NCI-H2081 treated with DMSO at 0.1 percent for 48 hours (cell line): Measurements from ENCODE around the gene RHOF.
"Not testable (repeated sequence)": the region's sequence is repeated elsewhere in the genome, so short reads cannot be mapped to it uniquely, and the experiment has no call there.

ENCODE experiments used
- DNase-seq: peaks from one replicate; lab custom pipeline; 2025; lab: John Stamatoyannopoulos, UW

RHOF gene

DNA sequence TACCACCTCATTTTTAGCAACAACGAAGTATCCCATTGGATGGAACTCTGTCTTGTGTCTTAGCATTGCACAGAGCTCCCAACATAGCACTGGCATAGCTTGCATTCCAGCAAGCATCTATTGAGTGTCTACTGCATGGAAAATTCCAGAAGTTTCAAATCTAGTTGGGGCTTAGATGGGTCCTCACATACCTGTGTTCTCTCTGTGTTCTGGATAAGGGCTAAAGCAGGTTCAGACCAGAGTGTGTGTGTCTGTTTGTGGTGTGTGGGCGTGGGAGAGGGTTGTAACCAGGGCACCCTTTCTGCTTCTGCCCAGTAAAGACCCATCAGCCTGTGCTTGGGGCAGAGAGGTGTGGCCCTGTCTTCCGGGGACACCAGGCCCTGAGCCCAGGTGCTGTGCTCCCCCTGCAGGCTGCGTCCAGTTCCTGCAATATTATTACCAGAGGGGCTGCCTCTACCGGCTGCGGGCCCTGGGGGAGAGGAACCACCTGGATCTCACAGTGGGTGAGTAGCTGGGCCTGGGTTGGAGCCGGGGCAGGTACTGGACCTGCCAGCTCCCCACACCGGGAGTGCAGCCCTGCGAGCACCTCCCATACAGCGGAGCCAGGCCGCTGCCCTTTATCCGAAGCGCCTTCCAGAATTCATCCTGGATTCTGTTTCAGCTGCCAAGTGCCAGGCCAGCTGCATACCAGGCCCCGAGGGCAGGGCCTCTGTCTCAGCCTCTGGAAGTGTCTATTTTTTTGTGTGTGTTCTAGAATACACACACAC, 20.3 kb downstream of the RHOF start:
- no peak for DNase-seq

DNA sequence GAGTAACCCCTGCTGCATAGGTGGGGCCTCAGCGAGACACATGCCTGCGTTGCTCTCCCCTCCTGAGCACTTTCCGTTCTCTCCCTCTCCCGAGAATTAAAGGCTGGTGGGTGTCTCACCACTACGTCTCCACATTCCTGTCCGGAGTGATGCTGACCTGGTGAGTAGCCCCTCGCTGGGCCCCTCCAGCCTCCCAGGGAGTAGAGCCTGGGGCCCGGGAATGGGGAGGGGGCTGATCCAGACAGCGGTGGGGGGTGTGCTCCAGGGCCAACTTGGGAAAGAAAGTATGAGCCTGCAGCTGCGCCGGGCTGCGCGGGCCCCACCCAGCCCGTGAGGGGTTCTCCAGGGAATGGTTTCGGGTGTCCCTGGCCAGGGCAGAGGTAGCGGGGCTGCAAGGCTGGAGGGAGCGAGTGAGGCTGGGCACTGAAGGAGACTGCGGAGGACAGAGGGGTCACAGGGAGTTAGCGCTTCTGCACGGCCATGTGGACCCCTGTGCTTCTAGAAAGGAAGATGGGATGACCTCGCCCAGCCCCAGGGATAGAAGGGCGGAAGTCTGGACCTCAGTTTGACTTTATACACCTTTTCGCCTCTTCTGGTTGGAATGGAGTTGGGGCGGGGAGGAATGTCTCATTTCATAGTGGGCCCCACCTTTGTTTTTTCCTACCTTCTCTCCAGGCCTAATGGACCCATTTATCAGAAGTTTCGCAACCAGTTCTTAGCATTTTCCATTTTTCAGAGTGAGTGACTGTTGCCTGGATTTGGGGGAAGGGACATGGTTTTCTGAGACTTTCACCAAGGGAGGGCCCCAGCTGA, 22.5 kb downstream of the RHOF start:
- DNase-seq, result no peak

- no peak for DNase-seq
Observed at GRCh38 chr12:121770388-121770787, 23.1 kb downstream of the RHOF start.

GRCh38 chr12:121769831-121770301, 23.6 kb downstream of the RHOF start:
- no peak for DNase-seq

- DNase-seq, result no peak
Observed at GRCh38 chr12:121769297-121769830, 24.1 kb downstream of the RHOF start.

DNA sequence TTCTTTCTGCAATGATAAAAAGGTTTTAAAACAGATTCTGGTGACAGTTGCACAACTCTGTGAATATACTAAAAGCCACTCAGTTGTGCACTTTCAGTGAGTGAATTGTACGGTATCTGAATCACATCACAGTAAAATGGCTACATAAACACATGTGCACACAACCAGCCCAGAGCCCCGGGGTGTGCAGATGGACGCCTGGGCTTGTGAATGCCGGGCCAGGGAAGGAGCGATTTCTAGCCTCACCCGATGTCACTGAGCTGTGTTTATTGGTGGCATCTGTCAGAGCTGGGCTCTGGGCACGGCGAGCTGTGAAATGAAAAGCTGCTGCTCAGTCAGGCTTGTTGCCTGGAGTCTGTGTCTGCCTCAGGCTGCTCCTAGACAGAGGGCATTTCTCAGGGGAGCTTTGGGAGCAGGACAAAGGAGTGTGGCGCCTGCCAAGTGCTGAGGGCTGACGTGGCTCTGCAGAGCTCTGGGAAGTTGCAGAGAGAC, 25.9 kb downstream of the RHOF start:
- DNase-seq, result no peak

GRCh38 chr12:121766290-121767039, 27.0 kb downstream of the RHOF start:
- no peak for DNase-seq

DNA sequence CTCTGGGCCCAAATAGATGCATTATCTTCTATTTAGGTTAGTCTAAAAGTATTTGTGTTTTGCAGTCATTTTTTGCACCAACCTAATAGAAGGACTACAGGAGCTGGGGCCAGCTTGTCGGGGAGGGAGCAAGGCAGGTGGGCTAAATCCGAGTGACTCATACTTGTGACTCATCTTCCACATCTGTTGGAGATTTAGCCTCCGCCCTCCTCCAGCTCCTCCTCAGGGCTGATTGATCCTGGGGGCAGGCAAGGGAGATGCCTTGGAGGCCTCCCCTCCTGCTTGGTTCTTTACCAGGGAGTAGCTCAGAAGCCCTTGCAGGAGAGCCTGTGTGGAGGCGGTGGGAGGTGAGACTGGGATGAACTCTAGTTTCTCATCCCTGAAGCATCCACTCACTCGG, 27.9 kb downstream of the RHOF start:
- no peak for DNase-seq

DNA sequence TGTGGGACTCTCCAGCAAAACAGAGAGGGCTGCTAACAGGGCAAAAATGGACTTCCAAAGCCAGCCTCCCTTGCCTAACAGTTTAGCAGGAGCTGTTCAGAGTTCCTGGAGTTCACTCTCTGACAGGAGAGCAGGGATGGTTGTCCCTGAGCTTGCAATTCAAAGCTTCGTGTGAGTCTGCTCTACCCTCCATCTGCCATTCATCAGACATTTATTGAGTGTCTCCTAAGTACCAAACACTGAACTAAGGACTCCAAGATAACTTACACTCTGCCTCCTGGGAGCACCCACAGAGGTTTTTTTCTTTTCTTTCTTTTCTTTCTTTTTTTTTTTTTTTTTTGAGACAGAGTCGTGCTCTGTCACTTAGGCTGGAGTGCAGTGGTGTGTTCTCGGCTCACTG, 28.7 kb downstream of the RHOF start:
- DNase-seq, result no peak

GRCh38 chr12:121762269-121762668, 31.2 kb downstream of the RHOF start:
- no peak for DNase-seq

GRCh38 chr12:121758536-121758935, 35.0 kb downstream of the RHOF start:
- not testable (repeated sequence) for DNase-seq

GRCh38 chr12:121755591-121755990, 37.9 kb downstream of the RHOF start:
- no peak for DNase-seq

DNA sequence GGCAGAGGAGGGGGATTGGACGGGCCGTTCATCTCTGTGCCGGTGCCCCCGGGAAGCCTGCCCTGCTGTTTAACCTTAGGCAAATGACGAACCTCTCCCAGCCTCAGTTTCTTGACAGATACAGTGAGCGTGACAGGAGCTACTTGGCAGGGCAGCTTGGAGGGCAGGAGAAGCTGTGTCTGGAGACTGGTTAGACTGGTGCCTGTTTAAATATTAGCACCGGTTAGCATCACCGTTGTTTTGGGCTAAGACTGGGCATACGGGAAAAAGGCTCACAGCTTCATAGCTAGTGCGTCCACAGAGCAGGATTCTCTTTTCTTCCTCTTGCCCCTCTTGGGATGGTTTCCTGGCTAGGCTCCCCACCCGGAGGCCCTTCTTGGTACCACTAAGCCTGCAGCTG, 38.7 kb downstream of the RHOF start:
- DNase-seq, result no peak

GRCh38 chr12:121753844-121754264, 39.6 kb downstream of the RHOF start:
- DNase-seq, result no peak

DNA sequence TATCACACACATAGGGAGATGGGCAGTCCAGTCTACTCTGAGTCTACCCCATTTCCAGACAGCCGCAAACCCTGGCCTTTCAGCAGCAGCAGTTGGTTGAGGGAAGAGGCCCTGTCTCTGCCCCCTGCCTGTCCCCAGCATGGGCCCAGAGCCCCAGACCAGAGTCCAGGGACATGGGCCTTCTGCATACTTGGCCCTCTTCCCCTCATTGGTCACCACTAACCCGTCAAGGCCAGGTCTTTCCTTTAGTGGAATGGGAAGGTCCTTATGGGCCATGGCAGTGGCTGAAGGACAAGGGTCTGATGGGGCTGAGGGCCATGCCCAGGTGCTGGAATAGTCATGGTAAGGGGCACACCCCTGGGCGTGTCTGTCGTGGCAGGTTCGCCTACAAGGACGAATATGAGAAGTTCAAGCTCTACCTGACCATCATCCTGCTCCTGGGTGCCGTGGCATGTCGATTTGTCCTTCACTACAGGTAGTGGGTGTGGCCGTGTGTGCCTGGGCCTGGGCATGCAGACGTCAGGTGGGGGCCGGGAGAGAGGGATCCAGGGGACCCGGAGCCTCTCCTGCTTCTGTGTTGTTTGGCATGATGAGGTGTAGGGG, 41.6 kb downstream of the RHOF start:
- DNase-seq, result no peak

DNA sequence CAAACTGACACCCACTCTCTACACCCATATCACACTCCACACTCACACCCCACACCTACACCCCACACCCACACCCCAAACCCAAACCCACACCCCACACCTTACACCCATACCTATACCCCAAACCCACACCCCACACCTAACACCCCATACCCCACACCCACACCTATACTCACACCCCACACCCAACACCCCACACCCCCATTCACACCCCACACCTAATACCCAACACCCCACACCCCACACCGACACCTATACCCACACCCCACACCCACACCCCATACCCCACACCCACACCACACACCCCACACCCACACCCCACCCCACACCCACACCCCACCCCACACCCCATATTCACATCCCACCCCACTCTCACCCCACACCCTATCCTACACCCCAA, 42.5 kb downstream of the RHOF start:
- no peak for DNase-seq

DNA sequence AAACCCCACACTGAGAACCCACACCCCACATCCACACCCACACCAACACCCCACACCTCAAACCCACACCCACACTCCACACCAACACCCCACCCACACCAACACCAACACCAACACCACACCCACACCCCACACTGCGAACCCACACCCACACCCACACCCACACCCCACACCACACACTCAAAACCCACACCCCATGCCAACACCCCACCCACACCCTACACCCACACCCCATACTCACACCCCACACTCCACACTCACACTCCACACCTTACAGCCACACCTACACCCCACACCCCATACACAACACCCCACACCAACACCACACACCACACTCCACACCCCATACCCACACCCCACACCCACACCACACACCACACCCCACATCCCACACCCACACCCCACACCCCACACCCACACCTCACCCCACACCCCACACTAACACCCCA, 43.0 kb downstream of the RHOF start:
- no peak for DNase-seq

DNA sequence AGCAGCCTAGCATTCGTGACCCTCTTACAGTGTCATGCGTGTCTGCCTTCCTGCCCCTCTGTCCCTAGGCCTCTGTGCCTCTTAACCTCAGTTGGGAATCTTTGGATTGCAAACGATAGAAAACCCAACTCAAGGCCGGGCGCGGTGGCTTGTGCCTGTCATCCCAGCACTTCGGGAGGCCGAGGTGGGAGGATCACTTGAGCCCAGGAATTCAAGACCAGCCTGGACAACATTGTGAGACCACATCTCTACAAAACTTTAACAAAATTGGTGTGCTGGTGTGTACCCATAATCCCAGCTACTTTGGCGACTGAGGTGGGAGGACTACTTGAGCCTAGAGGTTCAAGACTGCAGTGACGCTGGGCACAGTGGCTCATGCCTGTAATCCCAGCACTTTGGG, 44.2 kb downstream of the RHOF start:
- no peak for DNase-seq

GRCh38 chr12:121748571-121749265, 44.8 kb downstream of the RHOF start:
- DNase-seq, result no peak

DNA sequence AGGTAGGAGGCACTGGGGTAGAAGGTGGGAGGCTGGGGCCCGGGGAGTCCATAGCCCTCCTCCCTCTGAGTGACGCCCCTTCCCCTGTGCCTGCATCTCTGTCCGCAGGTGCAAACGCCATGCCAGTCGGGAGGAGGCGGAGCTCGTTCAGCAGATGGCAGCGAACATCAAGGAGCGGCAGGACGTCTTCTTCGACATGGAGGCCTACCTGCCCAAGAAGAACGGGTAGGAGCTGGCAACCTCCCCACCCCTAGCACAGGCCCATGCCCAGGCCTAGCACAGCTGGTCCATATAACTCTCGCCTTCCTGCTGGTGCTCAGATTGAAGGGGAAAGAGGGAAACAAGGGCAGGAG, 45.3 kb downstream of the RHOF start:
- DNase-seq, result no peak

GRCh38 chr12:121745545-121745944, 47.9 kb downstream of the RHOF start:
- not testable (repeated sequence) for DNase-seq
